Endothelial cell of umbilical vein (primary cell): Measurements from ENCODE around the gene MCC. TPM values are rescaled to one million over a fixed set of nuclear protein-coding genes. Genes with fewer than 3 reads are reported as not detected.

Source experiments
- BruUV-seq: library from RNA; stranded (reverse); fragments of 400-500 nt; replicated peaks from 2 replicates; lab custom pipeline; 2021; lab: Mats Ljungman, UMichigan
- CTCF ChIA-PET: fragments of 300-600, 350-600 bp; sonication (Branson Sonifier 250); formaldehyde crosslinking; loops from one replicate; lab custom pipeline; 2021; ENCODE audit warnings: antibody characterized with exemption, inconsistent platforms; lab: Charles Lee
- POLR2A ChIA-PET: fragments of 300-600, 350-600 bp; sonication (Branson Sonifier 250); formaldehyde crosslinking; loops from one replicate; lab custom pipeline; 2021; ENCODE audit warnings: antibody characterized with exemption, inconsistent platforms; lab: Charles Lee
- DNase-seq: peaks from one replicate; pipeline ENCODE4 v3.0.0-alpha.2; 2011; ENCODE audit warnings: low read depth, low spot score
- FAIRE-seq: peaks from 2 replicates; lab custom pipeline; 2011; peaks lifted over from hg19 to GRCh38; lab: Jason Lieb, UNC
- H2AFZ ChIP-seq: 2 replicates; pipeline ENCODE4 v1.6.0; 2012; ENCODE audit warnings: low read depth, low read length, control low read depth, inconsistent platforms
- H3K27ac ChIP-seq: 2 replicates; pipeline ENCODE4 v1.5.1; 2011; ENCODE audit warnings: low read depth, mild to moderate bottlenecking, control low read depth, low read length, moderate library complexity; ENCODE audit not compliant: insufficient read depth
- H3K27me3 ChIP-seq, 2 experiments: 2 replicates each; pipeline versions ENCODE4 v1.6.0 to v1.6.1; 2011; ENCODE audit warnings: low read length in 2 of 2, mixed read lengths in 1 of 2; ENCODE audit not compliant: control insufficient read depth in 2 of 2, insufficient read depth in 2 of 2
- H3K36me3 ChIP-seq, 2 experiments: 2 replicates in 1 of 2; 3 replicates in 1 of 2; pipeline ENCODE4 v1.5.1; 2011; ENCODE audit warnings: low read length in 2 of 2, mild to moderate bottlenecking in 1 of 2, moderate library complexity in 1 of 2; ENCODE audit not compliant: control insufficient read depth in 2 of 2, insufficient read depth in 2 of 2; ENCODE audit errors: extremely low read depth in 1 of 2
- H3K4me1 ChIP-seq: 3 replicates; pipeline ENCODE4 v1.5.1; 2011; ENCODE audit warnings: mild to moderate bottlenecking, low read length; ENCODE audit not compliant: control insufficient read depth, insufficient read depth; ENCODE audit errors: extremely low read depth
- H3K4me2 ChIP-seq: 2 replicates; pipeline ENCODE4 v1.6.1; 2011; ENCODE audit warnings: low read length, control low read depth, mixed read lengths; ENCODE audit not compliant: insufficient read depth
- H3K4me3 ChIP-seq, 3 experiments: fragments of 200-600 bp in 1 of 3; sonication (generic), shearing (Covaris generic) in 1 of 3; replicated peaks in 1 of 3; 2 replicates each; pipeline ENCODE4 v1.5.1; 2011 to 2016; ENCODE audit warnings: control low read depth in 3 of 3, low read length in 3 of 3, mild to moderate bottlenecking in 2 of 3, inconsistent platforms in 1 of 3, low read depth in 1 of 3, moderate library complexity in 1 of 3; ENCODE audit not compliant: insufficient read depth in 1 of 3
- H3K79me2 ChIP-seq: 2 replicates; pipeline ENCODE4 v1.6.0; 2012; ENCODE audit warnings: low read length, inconsistent platforms; ENCODE audit not compliant: control insufficient read depth, insufficient read depth
- H3K9ac ChIP-seq: replicated peaks from 2 replicates; pipeline ENCODE3; 2011; ENCODE audit warnings: low read length, control low read depth; ENCODE audit not compliant: insufficient read depth; ENCODE audit errors: extremely low read depth
- H3K9me1 ChIP-seq: replicated peaks from 3 replicates; pipeline ENCODE4 v1.6.0; 2011; ENCODE audit warnings: mild to moderate bottlenecking, low read length; ENCODE audit not compliant: control insufficient read depth, insufficient read depth; ENCODE audit errors: extremely low read depth
- H3K9me3 ChIP-seq: replicated peaks from 2 replicates; pipeline ENCODE4 v1.5.1; 2012; ENCODE audit warnings: low read length, inconsistent platforms; ENCODE audit not compliant: control insufficient read depth, insufficient read depth
- H4K20me1 ChIP-seq: replicated peaks from 2 replicates; pipeline ENCODE3; 2011; ENCODE audit warnings: mild to moderate bottlenecking, low read length; ENCODE audit not compliant: control insufficient read depth, insufficient read depth; ENCODE audit errors: extremely low read depth
- CTCF ChIP-seq, 2 donors: IDR thresholded peaks; 1 replicate in 1 of 2; 2 replicates in 1 of 2; pipeline ENCODE4 v1.5.1; 2011; ENCODE audit warnings: low read length in 2 of 2, mild to moderate bottlenecking in 2 of 2, moderate library complexity in 2 of 2, control low read depth in 1 of 2, inconsistent platforms in 1 of 2, low read depth in 1 of 2; ENCODE audit not compliant: insufficient read depth in 1 of 2; ENCODE audit errors: extremely low read depth in 1 of 2
- EZH2 ChIP-seq: IDR thresholded peaks from 2 replicates; pipeline ENCODE4 v1.6.1; 2012; ENCODE audit warnings: borderline replicate concordance, low read depth, mild to moderate bottlenecking, moderate library complexity, low read length, inconsistent platforms; ENCODE audit not compliant: severe bottlenecking
- FOS ChIP-seq: IDR thresholded peaks from 2 replicates; pipeline ENCODE4 v1.6.1; 2011; ENCODE audit warnings: mild to moderate bottlenecking, low read length, moderate library complexity, borderline replicate concordance; ENCODE audit not compliant: insufficient read depth
- GATA2 ChIP-seq: IDR thresholded peaks from 2 replicates; pipeline ENCODE4 v1.7.0; 2011; ENCODE audit warnings: low read depth, mild to moderate bottlenecking, moderate library complexity, mixed read lengths, low read length; ENCODE audit not compliant: insufficient read length, insufficient read depth
- JUN ChIP-seq: IDR thresholded peaks from 2 replicates; pipeline ENCODE4 v1.6.1; 2011; ENCODE audit warnings: borderline replicate concordance, low read depth; ENCODE audit not compliant: insufficient read length, insufficient read depth
- MAX ChIP-seq: IDR thresholded peaks from 2 replicates; pipeline ENCODE4 v1.6.1; 2011; ENCODE audit not compliant: insufficient read depth, insufficient read length
- MYC ChIP-seq: IDR thresholded peaks from one replicate; pipeline ENCODE4 v1.6.1; 2011; ENCODE audit warnings: mild to moderate bottlenecking, low read depth, low read length
- POLR2A ChIP-seq: IDR thresholded peaks from 2 replicates; pipeline ENCODE4 v1.6.1; 2012; ENCODE audit warnings: low read depth, mild to moderate bottlenecking, control low read depth, low read length
- POLR2AphosphoS5 ChIP-seq: IDR thresholded peaks from 2 replicates; pipeline ENCODE4 v1.6.1; 2012; ENCODE audit warnings: low read depth, mild to moderate bottlenecking, control low read depth, low read length, moderate library complexity; ENCODE audit not compliant: insufficient read depth
- dilution Hi-C: fragments of 300-500 bp; cut with MboI; formaldehyde crosslinking; loops from one replicate; pipeline ENCODE4 v1.15.0; 2019; ENCODE audit warnings: low sequenced_read_pairs; ENCODE audit not compliant: extremely low pct_ligation_motif_present
- intact Hi-C: fragments of 100-400 bp; cut with micrococcal nuclease; formaldehyde crosslinking; loops from one replicate; pipeline ENCODE4 v1.10.0; 2022
- polyA plus RNA-seq, 4 experiments: library from polyadenylated mRNA; depleted of rRNA in 3 of 4; stranded (reverse) in 3 of 4; unstranded in 1 of 4; fragments of >200 nt; gene quantifications; 2 replicates each; pipeline versions ENCODE4 v1.2.1 to v1.2.3, GENCODE V29; 2011 to 2012; ENCODE audit warnings: missing spikeins in 1 of 4
- total RNA-seq: library from RNA; stranded (reverse); gene quantifications from 2 replicates; pipeline ENCODE4 v1.2.3, GENCODE V29; 2021

The MCC gene
- total and polyA plus RNA-seq, 2 donors (not counting 3 experiments of a cell fraction or from before 2014, with no cell fraction given), result 6.9 to 27.5 TPM

DNA sequence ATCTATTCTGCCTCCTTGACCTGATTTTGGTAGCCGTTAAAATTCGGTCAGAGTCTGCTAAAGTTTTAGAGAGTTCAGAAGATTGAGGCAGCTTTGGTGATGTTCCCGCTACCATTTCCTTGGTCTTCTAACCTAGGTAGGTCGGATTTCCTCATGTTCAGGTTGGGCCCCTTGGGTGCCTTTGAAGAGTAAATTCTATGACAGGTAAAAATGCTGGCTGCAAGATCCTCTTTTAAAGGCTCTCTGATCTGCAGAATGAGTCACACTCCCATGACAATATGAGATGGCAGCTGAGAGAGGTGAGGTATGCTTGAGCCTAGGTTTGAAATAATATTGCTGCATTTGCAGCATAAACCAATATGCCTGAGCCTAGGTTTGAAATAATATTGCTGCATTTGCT, 252.4 kb downstream of the MCC start:
- Histone ChIP-seq H4K20me1 (no peaks in the 10 kb centered on the region), H3K9me3 (no peaks in the 10 kb centered on the region), H3K79me2 (peaks cover 2% of the 10 kb centered on the region), H2AFZ (no peak overlapping the region), H3K4me2 (no peak overlapping the region), H3K9me1 (peaks cover 3% of the 10 kb centered on the region), H3K9ac (no peak overlapping the region), H3K4me3 (no peak overlapping the region), H3K27me3 (no peaks in the 10 kb centered on the region), H3K27ac (no peak overlapping the region), H3K36me3 (no peaks in the 10 kb centered on the region), H3K4me1 (peaks cover 15% of the 10 kb centered on the region)
- TF ChIP-seq POLR2A (no peak), CTCF (IDR thresholded peaks at IDR 0.05; ENCODE audit: extremely low read depth in 1 of 2, insufficient read depth in 1 of 2, low read depth in 1 of 2, low read length in 2 of 2) (no peak), MAX (no peak), EZH2 (no peak), FOS (no peak), GATA2 (no peak), MYC (no peak), POLR2AphosphoS5 (no peak), JUN (no peak)
- no peak for DNase-seq
- intact Hi-C loops (loop anchor here (10.0 kb wide), 1 partner anchor 279 kb away; the partner anchor contains the start of gene YTHDC2), dilution Hi-C loops (no loop called here)
- no peak for FAIRE-seq
- no TSS peak for BruUV-seq
- ChIA-PET CTCF (no interaction called here), POLR2A (no interaction called here)
